ENCODE results near the gene PIGN. TPM values are rescaled to one million over a fixed set of nuclear protein-coding genes. Genes with fewer than 3 reads are reported as not detected.

Gene PIGN
- total and polyA plus RNA-seq, 2 donors (not counting 3 experiments of a cell fraction or from before 2014, with no cell fraction given), result 13.7 to 26.1 TPM

DNA sequence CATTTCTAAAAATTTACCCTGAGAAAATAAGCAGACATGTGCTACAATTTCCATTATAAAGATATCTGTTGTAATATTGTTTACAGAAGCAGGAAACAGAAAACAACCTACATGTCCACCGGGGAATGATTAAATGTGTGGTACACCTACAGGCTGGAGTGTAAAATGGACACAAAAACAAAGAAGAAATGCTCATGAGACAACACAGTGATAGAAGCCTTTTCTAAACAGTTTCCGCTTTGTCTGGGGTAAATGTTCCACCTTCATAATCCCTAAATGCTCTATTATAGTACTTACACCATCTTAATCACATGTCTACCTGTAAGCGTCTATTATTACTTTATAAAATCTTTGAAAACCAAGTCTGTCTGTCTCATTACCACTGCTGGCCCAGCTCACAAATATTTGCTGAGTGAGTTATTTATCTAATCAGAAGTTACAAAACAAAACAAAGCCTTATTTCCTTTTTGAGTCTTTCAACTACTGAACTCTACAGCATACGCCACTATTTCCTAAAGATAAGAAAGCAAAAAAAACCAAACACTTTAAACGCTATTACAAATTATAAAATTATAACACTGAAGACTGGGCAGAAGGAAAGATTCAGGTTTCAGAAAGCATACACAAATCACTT lies 95.3 kb downstream of the PIGN start:
- no peak overlapping the region for H3K27ac ChIP-seq (ENCODE audit: insufficient read depth, low read depth, low read length)
- H3K9ac ChIP-seq (replicated peaks; ENCODE audit: extremely low read depth, insufficient read depth, low read length), result no peak overlapping the region
- peak overlapping the region; percentile 57 for H3K4me2 ChIP-seq (ENCODE audit: insufficient read depth, low read length)
- FAIRE-seq (peak; percentile 60), DNase-seq (ENCODE audit: low read depth, low spot score) (peak; percentile 86)
- ChIA-PET POLR2A (no interaction called here), CTCF (interaction anchor here (0.6 to 1.0 kb wide), 3 partner anchors 8 to 15 kb away, joined by 3 read pairs; no protein-coding TSS in a partner anchor)
- dilution Hi-C loops (cut with MboI; ENCODE audit: extremely low pct_ligation_motif_present, low sequenced_read_pairs), result no loop called here
- no peaks in the 10 kb centered on the region for H4K20me1 ChIP-seq (replicated peaks; ENCODE audit: control insufficient read depth, extremely low read depth, insufficient read depth, low read length)
- peak; percentile 33 for TF ChIP-seq GATA2 (IDR thresholded peaks at IDR 0.05; ENCODE audit: insufficient read depth, insufficient read length, low read depth, low read length)
- no peak for TF ChIP-seq FOS (IDR thresholded peaks at IDR 0.05; ENCODE audit: borderline replicate concordance, insufficient read depth, low read length)
- H3K79me2 ChIP-seq (ENCODE audit: control insufficient read depth, insufficient read depth, low read length), result no peaks in the 10 kb centered on the region
- no peaks in the 10 kb centered on the region for H3K36me3 ChIP-seq (ENCODE audit: control insufficient read depth in 2 of 2, extremely low read depth in 1 of 2, insufficient read depth in 2 of 2, low read length in 2 of 2)
- intact Hi-C loops (cut with micrococcal nuclease), result no loop called here
- peak overlapping the region; percentile 14 for H2AFZ ChIP-seq (ENCODE audit: low read depth, low read length)
- H3K27me3 ChIP-seq (ENCODE audit: control insufficient read depth in 2 of 2, insufficient read depth in 2 of 2, low read length in 2 of 2), result no peaks in the 10 kb centered on the region
- BruUV-seq (replicated peaks), result no TSS peak
- H3K4me1 ChIP-seq (ENCODE audit: control insufficient read depth, extremely low read depth, insufficient read depth, low read length), result peaks cover 14% of the 10 kb centered on the region
- no peak overlapping the region for H3K4me3 ChIP-seq (replicated peaks in 1 of 3; ENCODE audit: insufficient read depth in 1 of 3, low read depth in 1 of 3, low read length in 3 of 3)
- no peaks in the 10 kb centered on the region for H3K9me3 ChIP-seq (replicated peaks; ENCODE audit: control insufficient read depth, insufficient read depth, low read length)
- H3K9me1 ChIP-seq (replicated peaks; ENCODE audit: control insufficient read depth, extremely low read depth, insufficient read depth, low read length), result no peaks in the 10 kb centered on the region

DNA sequence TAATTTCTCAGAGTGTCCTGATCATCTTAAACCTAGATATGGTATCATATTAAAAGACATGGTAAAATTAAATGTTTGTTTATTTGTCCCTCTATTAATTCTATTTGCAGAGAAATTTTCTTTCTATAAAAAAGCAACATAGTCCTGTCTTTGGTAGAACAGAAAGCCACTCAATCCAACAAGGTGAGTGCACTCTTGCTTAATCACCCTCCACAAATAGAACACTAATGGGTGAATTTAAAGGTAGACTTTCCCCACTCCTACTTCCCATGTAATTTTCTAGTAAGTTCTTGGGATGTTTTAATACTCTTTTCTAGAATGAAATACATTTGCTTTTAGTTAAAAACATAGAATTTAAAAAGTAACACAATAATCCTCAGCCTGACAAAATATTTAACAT lies 97.7 kb downstream of the PIGN start:
- no peak overlapping the region for H3K4me2 ChIP-seq (ENCODE audit: insufficient read depth, low read length)
- H3K36me3 ChIP-seq (ENCODE audit: control insufficient read depth in 2 of 2, extremely low read depth in 1 of 2, insufficient read depth in 2 of 2, low read length in 2 of 2), result no peaks in the 10 kb centered on the region
- DNase-seq (ENCODE audit: low read depth, low spot score), result no peak
- H3K79me2 ChIP-seq (ENCODE audit: control insufficient read depth, insufficient read depth, low read length), result no peaks in the 10 kb centered on the region
- FAIRE-seq, result no peak
- no peak overlapping the region for H2AFZ ChIP-seq (ENCODE audit: low read depth, low read length)
- H3K4me1 ChIP-seq (ENCODE audit: control insufficient read depth, extremely low read depth, insufficient read depth, low read length), result peaks cover 14% of the 10 kb centered on the region
- H3K4me3 ChIP-seq (replicated peaks in 1 of 3; ENCODE audit: insufficient read depth in 1 of 3, low read depth in 1 of 3, low read length in 3 of 3), result no peak overlapping the region
- ChIA-PET CTCF (no interaction called here), POLR2A (no interaction called here)
- H3K9me1 ChIP-seq (replicated peaks; ENCODE audit: control insufficient read depth, extremely low read depth, insufficient read depth, low read length), result no peaks in the 10 kb centered on the region
- dilution Hi-C loops (cut with MboI; ENCODE audit: extremely low pct_ligation_motif_present, low sequenced_read_pairs) (no loop called here), intact Hi-C loops (cut with micrococcal nuclease) (no loop called here)
- BruUV-seq (replicated peaks), result no TSS peak
- H3K27ac ChIP-seq (ENCODE audit: insufficient read depth, low read depth, low read length), result no peak overlapping the region
- H3K27me3 ChIP-seq (ENCODE audit: control insufficient read depth in 2 of 2, insufficient read depth in 2 of 2, low read length in 2 of 2), result no peaks in the 10 kb centered on the region
- TF ChIP-seq MYC (IDR thresholded peaks at IDR 0.05; ENCODE audit: low read depth, low read length), result no peak
- TF ChIP-seq POLR2A (IDR thresholded peaks at IDR 0.05; ENCODE audit: low read depth, low read length), result no peak
- no peaks in the 10 kb centered on the region for H3K9me3 ChIP-seq (replicated peaks; ENCODE audit: control insufficient read depth, insufficient read depth, low read length)
- H4K20me1 ChIP-seq (replicated peaks; ENCODE audit: control insufficient read depth, extremely low read depth, insufficient read depth, low read length), result no peaks in the 10 kb centered on the region
- H3K9ac ChIP-seq (replicated peaks; ENCODE audit: extremely low read depth, insufficient read depth, low read length), result no peak overlapping the region

All from endothelial cell of umbilical vein (primary cell).